Measurements from ENCODE around the gene SLC22A4. TPM values are rescaled to one million over a fixed set of nuclear protein-coding genes. Genes with fewer than 3 reads are reported as not detected.

SLC22A4 gene
- total RNA-seq, 3 donors from 2014 or later, result 2.7 to 13.4 (median 3.6) TPM

DNA sequence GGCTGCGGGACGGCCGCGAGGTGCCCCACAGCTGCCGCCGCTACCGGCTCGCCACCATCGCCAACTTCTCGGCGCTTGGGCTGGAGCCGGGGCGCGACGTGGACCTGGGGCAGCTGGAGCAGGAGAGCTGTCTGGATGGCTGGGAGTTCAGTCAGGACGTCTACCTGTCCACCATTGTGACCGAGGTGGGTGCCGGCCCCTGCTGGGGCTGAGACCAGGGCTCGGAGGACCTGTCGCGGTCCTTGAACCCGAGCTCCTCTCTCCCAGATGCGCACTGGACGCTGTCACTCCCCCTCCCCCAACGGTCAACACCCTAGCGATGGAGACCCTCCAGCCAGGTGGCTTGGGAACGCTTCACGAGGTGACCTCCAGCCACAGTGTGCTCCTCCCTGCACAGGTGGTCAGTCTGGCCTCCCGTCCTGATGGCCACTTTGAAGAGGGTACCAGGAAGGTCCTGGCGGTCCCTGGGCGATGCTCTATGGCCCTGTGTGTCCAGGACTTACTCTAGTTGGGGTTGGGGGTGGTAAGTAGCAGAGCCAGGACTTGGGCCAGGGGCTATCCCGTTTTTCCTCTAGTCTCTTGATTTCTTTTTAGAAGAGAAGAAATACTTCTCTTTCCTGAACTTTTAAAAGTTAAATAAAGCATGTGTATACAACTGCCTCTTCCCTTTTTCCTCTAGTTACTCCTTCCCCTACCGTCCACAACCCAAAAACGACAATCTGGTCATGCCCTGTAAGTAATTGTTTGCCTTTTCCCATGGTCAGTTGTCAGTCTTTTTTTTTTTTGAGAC, 76.2 kb downstream of the SLC22A4 start:
- ATAC-seq, result peak; percentile 2
- DNase-seq, result peak in 2 of 3 donors; percentile 43 to 61
- no peaks in the 10 kb centered on the region for H3K9me3 ChIP-seq
- intact Hi-C loops (cut with DNase I, micrococcal nuclease), result no loop called here
- H3K4me1 ChIP-seq (ENCODE audit: low read depth), result peaks cover 28% of the 10 kb centered on the region
- peak overlapping the region; percentile 54 for H3K4me3 ChIP-seq
- H3K36me3 ChIP-seq (ENCODE audit: low read depth), result no peaks in the 10 kb centered on the region
- TF ChIP-seq, protein P1, sequence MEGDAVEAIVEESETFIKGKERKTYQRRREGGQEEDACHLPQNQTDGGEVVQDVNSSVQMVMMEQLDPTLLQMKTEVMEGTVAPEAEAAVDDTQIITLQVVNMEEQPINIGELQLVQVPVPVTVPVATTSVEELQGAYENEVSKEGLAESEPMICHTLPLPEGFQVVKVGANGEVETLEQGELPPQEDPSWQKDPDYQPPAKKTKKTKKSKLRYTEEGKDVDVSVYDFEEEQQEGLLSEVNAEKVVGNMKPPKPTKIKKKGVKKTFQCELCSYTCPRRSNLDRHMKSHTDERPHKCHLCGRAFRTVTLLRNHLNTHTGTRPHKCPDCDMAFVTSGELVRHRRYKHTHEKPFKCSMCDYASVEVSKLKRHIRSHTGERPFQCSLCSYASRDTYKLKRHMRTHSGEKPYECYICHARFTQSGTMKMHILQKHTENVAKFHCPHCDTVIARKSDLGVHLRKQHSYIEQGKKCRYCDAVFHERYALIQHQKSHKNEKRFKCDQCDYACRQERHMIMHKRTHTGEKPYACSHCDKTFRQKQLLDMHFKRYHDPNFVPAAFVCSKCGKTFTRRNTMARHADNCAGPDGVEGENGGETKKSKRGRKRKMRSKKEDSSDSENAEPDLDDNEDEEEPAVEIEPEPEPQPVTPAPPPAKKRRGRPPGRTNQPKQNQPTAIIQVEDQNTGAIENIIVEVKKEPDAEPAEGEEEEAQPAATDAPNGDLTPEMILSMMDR (IDR thresholded peaks at IDR 0.05), result no peak

DNA sequence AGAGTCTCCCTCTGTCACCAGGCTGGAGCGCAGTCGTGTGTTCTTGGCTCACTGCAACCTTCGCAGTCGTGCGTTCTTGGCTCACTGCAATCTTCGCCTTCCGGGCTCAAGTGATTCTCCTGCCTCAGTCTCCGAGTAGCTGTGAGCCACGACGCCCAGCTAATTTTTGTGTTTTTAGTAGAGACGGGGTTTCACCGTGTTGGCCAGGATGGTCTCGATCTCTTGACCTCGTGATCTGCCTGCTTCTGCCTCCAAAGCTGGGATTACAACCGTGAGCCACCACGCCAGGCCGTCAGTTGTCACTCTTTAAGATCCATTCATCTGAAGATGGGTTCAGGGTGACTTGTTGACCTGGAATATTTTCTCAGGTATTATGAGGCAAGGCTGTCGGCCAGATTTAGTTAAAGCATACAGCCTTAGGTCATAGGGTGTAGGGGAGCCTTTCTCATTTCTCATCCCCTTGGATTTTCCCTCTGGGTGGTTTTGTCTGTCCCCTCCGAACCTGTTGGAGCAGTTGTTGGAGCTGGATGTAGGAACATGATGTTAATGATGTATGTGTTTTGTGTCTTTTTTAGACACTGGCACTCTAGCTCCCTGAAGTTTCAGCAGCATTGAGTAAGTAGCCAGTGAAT, 76.9 kb downstream of the SLC22A4 start:
- TF ChIP-seq, protein P1 (IDR thresholded peaks at IDR 0.05), result no peak
- Histone ChIP-seq H3K4me1 (ENCODE audit: low read depth) (peaks cover 28% of the 10 kb centered on the region), H3K36me3 (ENCODE audit: low read depth) (no peaks in the 10 kb centered on the region), H3K4me3 (no peak overlapping the region), H3K9me3 (no peaks in the 10 kb centered on the region)
- intact Hi-C loops (cut with DNase I, micrococcal nuclease), result no loop called here
- DNase-seq, result peak in 2 of 3 donors; percentile 32 to 50
- ATAC-seq, result no peak

DNA sequence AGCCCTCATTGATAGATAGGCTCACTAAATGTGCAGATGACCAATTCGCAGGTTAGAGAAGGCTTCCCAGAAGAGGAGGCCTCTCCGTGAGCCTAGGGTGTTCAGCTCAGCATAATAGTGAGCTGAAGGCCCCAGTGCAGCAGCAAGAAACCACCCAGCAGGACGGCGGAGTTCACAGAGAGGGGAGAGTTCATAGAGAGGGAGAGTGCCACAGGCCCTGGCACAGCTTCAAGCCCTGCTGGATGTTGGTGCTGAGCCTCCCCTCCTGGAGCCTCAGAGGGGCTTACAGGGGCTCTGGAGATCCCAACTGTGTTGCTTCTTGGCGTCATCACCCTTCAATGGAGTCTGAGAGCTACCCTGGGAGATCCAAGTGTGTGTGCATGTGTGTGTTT, 77.4 kb downstream of the SLC22A4 start:
- H3K4me3 ChIP-seq, result no peak overlapping the region
- DNase-seq (no peak), ATAC-seq (no peak)
- peaks cover 28% of the 10 kb centered on the region for H3K4me1 ChIP-seq (ENCODE audit: low read depth)
- H3K9me3 ChIP-seq, result no peaks in the 10 kb centered on the region
- TF ChIP-seq, protein P1 (IDR thresholded peaks at IDR 0.05), result no peak
- intact Hi-C loops (cut with DNase I, micrococcal nuclease), result no loop called here
- no peaks in the 10 kb centered on the region for H3K36me3 ChIP-seq (ENCODE audit: low read depth)

DNA sequence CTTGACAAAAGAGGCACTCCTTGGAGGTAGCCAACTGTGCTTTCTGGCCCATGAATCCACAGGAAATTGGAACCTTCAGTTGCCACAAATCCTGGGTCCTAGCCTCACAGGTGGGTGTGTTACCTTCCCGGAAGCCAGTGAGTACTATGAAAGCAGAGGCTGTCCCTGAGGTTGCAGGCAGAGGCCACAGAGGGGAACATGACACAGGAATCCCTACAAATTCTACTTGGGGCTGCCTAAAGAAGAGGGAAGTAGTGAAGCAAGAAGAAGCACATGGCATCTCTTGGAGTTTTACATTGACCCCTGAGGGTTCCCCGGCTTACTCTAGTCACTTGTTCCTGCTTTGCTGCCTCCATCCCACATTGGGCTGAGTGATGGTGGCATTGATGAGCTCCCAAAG, 77.9 kb downstream of the SLC22A4 start:
- H3K36me3 ChIP-seq (ENCODE audit: low read depth), result no peaks in the 10 kb centered on the region
- H3K9me3 ChIP-seq, result no peaks in the 10 kb centered on the region
- intact Hi-C loops (cut with DNase I, micrococcal nuclease), result no loop called here
- H3K4me3 ChIP-seq, result no peak overlapping the region
- peaks cover 28% of the 10 kb centered on the region for H3K4me1 ChIP-seq (ENCODE audit: low read depth)
- no peak for ATAC-seq
- no peak for DNase-seq
- TF ChIP-seq, protein P1 (IDR thresholded peaks at IDR 0.05), result no peak

DNA sequence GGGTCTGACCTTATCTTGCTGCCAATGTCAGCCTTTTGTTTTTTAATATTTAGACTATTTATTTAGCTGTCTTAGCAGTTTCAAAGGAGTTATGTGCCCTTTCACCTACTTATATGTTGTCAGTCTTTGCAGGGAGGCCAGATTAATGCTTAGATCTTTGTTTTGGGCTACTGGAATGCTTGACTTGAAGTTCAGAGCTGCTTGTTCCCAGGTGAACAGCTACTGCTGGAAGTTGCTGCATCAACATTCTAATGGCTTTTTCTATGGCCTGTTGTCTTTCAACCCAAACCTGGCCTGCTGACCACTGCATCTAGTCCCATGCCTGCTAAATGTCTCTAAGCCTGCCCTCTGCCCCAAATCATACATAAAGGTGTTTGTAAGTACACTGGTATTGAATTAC, 78.3 kb downstream of the SLC22A4 start:
- Histone ChIP-seq H3K36me3 (ENCODE audit: low read depth) (no peaks in the 10 kb centered on the region), H3K4me1 (ENCODE audit: low read depth) (peaks cover 28% of the 10 kb centered on the region), H3K4me3 (no peak overlapping the region), H3K9me3 (no peaks in the 10 kb centered on the region)
- intact Hi-C loops (cut with DNase I, micrococcal nuclease), result no loop called here
- DNase-seq (no peak), ATAC-seq (no peak)
- TF ChIP-seq, protein P1 (IDR thresholded peaks at IDR 0.05), result no peak

Measured in mucosa of descending colon (tissue), 3 donors.